NCI-H2107 (cell line): ENCODE measurements around the gene SFT2D3.

Experiments used
- DNase-seq: peaks from one replicate; lab custom pipeline; 2025; lab: John Stamatoyannopoulos, UW

Gene SFT2D3

GRCh38 chr2:127701193-127701650, at the start of gene SFT2D3:
Gene SFT2D3 (plus strand): TSS chr2:127701497. CDS start chr2:127701529, 32 bp downstream.
- peak; percentile 83 for DNase-seq

DNA sequence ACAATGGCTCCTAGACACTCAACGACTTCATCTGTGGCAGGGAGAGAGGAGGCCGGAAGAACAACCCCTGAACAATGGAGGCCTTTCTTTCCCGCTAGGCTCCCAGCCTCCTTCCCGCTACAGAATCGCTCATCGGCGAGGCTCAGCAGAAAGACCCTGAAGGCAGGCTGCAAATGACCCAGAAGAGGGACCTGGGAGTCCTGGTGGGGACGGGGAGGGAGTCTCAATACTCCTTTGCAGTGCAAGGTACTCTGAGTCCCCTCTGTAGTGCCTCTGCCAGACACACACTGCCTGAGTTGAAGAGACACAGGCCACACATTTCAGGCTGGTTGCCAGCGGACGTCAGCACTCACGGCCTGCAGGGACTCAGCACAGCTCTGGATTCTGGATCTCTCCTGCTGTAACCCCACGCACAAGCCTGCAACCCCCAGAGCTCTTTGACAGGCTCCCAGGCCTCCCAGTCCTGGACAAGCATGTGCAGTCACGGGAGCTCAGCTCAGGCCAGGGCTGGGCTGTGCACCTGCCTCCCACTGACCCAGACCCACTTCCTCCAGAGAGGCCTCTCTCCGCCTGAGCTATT, 49.2 kb upstream of the SFT2D3 start:
- DNase-seq: no peak

DNA sequence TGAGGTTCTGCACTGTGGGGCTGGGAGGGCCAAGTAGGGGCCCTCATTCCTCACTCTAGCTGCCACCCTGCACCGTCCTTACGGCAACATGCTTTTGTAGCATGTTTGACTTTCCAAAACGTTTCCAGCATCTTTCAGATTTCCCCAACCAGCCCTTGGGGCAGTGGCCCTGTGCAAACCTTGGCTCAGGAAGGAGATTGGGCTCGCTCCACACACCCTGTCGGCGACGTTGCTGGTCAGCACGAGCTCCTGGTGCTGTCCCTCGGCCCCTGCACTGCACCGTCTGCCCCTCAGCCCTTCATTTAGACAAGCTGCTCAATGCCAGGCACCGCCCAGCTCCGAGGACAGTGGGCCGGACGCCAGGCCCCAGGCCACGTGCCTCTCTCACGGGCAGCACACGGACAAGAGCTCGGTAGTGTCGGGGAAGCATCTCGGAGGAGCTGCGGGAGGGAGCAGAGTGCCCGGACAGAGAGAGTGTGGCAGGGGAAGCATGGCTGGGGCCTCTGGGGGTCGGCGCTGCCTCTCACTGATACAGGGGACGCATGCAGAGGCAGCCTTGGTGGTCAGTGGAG, 48.4 kb upstream of the SFT2D3 start:
- DNase-seq: no peak

- DNase-seq: no peak
Observed at GRCh38 chr2:127653421-127654083, 47.7 kb upstream of the SFT2D3 start.

GRCh38 chr2:127654084-127654837, 47.0 kb upstream of the SFT2D3 start:
- DNase-seq: no peak

- no peak for DNase-seq
Observed at GRCh38 chr2:127654838-127655175, 46.5 kb upstream of the SFT2D3 start.

GRCh38 chr2:127655209-127656073, 45.9 kb upstream of the SFT2D3 start:
- no peak for DNase-seq

DNA sequence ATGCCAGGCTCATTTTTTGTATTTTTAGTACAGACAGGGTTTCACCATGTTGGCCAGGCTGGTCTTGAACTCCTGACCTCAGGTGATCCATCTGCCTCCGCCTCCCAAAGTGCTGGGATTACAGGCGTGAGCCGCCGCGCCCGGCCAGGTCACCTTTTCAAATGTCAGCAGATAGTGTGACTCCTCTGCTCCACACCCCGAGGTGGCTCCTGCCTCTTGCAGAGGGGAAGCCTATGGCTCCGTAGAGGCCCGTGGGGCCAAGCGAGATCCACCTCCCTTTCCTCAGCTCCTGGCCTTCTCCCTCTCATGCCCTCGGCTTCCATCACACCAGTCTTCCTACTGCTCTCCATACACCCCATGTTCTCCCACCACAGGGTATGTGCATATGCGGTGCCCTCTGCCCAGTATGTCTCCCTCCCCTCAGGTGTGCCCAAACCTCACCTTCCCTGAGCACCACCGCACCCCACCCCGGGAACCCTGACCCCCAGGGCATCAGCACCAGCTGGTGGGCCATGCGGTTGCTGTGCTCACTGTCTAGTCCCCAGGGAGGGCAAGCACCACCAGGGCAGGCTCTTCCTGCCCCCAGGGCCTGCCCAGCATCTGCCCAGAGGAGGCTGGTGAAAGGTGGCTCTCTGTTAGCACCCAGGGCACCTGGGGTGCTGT, 44.6 kb upstream of the SFT2D3 start:
- no peak for DNase-seq

GRCh38 chr2:127657232-127657595, 44.1 kb upstream of the SFT2D3 start:
- DNase-seq: no peak

GRCh38 chr2:127658146-127658545, 43.2 kb upstream of the SFT2D3 start:
- DNase-seq: no peak

- no peak for DNase-seq
Observed at GRCh38 chr2:127658641-127659407, 42.5 kb upstream of the SFT2D3 start.

DNA sequence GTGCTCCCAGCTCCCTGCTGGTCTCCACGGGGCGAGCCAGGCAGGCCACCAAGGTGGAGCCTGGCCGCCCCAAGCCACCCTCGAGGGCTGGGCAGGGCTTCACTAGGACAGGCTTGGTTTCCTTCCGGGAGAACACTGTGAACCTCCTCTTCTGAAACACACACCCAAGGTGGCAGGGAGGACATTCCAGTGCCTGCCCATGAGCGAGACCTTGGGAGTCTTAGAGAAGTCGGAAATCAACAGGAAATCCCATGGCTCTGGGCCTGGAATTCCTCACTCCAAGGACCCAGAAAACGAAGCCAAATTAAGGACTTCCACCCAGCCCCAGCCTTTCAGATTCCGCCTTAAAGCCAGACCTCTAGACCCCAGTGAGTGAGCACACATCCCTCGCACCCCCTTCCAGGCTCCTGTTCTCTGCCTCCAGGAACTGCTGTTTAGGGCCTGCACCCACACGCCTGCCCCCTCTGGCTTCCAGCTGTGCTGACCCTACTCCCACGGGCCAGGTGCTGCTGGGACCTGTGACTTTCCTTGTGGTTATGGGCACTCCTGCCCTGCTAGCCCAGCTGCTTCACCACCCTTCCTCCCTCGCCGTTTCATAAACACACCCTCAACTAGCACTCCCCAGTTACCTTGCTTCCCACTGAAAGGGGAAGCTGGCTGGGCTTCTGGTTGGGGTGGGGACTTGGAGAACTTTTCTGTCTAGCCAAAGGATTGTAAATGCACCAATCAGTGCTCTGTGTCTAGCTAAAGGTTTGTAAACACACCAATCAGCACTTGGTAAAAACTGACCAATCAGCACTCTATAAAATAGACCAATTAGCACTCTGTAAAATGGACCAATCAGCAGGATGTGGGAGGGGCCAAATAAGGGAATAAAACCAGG, 41.6 kb upstream of the SFT2D3 start:
- DNase-seq: no peak

- DNase-seq: no peak
Observed at GRCh38 chr2:127660291-127660578, 41.1 kb upstream of the SFT2D3 start.

DNA sequence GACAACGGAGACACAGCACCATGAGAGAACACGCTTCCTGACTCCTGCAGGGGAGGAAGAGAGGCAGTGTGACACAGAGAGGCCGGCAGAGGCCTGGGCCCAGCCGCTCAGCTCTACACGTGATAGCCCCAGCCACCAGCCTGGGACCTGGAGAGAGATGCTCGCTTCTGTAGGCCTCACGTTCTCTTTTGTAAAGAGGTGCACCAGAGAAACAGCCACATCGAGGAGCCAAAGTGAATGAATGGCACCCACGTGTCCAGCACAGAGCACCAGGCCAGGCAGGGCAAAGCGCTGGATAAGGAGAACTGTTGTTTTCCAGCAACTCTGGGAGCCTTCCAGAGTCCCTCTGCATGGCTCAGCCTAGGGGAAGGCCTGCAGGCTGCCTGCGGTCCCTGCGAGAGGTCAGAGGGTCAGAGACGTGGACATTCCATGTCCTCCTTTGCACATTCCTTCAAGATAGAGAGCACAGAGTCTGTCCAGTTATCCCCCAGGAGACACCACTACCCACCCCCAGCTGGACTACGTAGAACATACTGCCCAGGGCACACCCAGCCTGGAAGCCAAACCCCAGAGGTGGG, 40.1 kb upstream of the SFT2D3 start:
- no peak for DNase-seq

GRCh38 chr2:127661949-127662510, 39.3 kb upstream of the SFT2D3 start:
- no peak for DNase-seq

DNA sequence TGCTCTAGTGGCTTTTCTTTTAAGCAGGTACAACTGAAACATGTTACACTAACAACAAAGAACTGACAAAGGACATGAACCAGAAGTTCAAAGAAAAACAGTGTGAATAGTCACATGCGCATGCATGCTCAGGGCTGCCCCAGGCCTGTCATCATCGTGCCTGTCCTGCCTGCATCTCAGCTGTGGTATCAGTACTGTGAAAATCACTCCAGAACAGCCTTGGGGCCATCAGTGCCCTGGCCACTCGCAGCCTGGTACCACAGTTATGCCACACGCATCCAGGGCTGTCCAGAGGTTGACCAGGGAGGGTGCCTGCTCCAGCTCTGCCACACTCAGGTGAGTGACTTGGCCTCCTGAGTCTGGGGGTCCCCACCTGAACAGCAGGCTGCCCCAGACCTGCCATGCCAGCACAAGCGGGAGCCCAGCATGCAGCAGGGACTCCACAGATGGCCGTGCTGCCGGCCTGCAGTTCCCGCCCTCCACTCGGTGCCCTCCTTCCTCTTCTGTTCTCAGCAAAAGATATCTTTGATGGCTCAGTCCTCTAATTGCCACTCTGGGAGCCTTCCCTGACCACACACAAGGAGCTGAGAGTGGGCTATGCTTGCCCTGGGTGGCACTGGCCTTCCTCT, 38.2 kb upstream of the SFT2D3 start:
- no peak for DNase-seq

GRCh38 chr2:127663566-127664064, 37.7 kb upstream of the SFT2D3 start:
- DNase-seq: no peak

DNA sequence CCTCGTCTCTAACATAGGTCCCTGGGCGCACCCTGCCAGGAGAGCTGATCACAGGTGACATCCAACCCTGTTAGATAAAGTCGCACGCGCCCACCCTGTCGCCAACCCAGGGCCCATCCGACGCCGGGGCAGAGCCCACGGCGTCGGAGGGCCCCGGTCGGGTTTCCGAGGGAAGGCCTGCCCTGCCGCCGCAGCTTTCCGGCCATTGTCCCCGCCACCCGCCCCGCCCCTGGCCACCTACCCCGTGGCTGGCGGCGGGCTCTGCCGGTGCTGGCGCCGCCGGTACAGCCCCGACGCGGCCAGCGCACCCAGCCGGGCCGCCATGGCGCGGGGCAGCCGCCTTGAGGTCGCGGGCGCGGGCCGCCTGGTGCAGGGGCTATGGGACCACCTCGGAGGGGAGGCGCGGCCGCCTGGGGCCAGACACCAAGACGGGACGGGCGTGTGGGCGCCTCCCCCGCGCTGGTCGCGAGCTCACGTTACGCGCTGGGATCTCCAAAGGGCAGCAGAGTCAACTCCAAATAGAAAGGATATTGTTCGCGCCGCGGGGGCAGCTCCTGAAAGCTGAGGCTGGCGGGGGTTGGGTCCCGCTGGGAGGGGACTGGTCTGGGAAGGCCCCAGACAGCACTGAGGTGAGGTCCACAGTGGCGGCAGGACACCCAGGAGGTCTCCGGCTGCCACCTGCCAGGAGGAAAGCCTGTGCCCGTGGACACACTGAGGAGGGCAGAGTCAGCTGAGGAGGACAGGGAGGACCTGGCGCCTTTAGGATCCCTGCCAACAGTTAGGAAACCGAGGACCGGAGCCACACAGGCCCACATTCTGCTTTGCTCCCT, 37.0 kb upstream of the SFT2D3 start:
- no peak for DNase-seq
